Activated CD4-positive, alpha-beta T cell treated with anti-CD3 and anti-CD28 coated beads for 36 hours (primary cell): Measurements from ENCODE around the gene ATG9A. TPM values are rescaled to one million over a fixed set of nuclear protein-coding genes. Genes with fewer than 3 reads are reported as not detected.

ENCODE experiments used
- ATAC-seq: fragments of 200-7000 bp; cut with Tn5 transposase; one replicate; pipeline ENCODE4 v1.10.0; 2021; ENCODE audit warnings: mild to moderate bottlenecking, moderate library complexity
- CTCF ChIA-PET: fragments of 350-600 bp; sonication (Branson Sonifier 250); formaldehyde crosslinking; loops from one replicate; lab custom pipeline; 2021; ENCODE audit warnings: antibody characterized with exemption; lab: Charles Lee
- POLR2A ChIA-PET: fragments of 350-600 bp; sonication (Branson Sonifier 250); formaldehyde crosslinking; loops from one replicate; lab custom pipeline; 2021; ENCODE audit warnings: antibody characterized with exemption, inconsistent platforms; lab: Charles Lee
- DNase-seq: peaks from one replicate; pipeline ENCODE4 v3.0.0-alpha.2; 2020
- H3K27ac Mint-ChIP-seq: one replicate; pipeline ENCODE4 v1.8.0; 2021; ENCODE audit warnings: mixed read lengths
- H3K27me3 Mint-ChIP-seq: one replicate; pipeline ENCODE4 v1.8.0; 2021; ENCODE audit warnings: mixed read lengths
- H3K36me3 Mint-ChIP-seq: one replicate; pipeline ENCODE4 v1.8.0; 2021; ENCODE audit warnings: low read depth, mixed read lengths
- H3K4me1 Mint-ChIP-seq: one replicate; pipeline ENCODE4 v1.8.0; 2021; ENCODE audit warnings: mixed read lengths
- H3K4me3 Mint-ChIP-seq: one replicate; pipeline ENCODE4 v1.8.0; 2021; ENCODE audit warnings: mild to moderate bottlenecking, moderate library complexity, mixed read lengths
- H3K9me3 Mint-ChIP-seq: one replicate; pipeline ENCODE4 v1.8.0; 2021; ENCODE audit warnings: low read depth, mixed read lengths
- intact Hi-C, 2 experiments: fragments of 100-400 bp; cut with DNase I in 1 of 2; cut with micrococcal nuclease in 1 of 2; formaldehyde crosslinking; loops; one replicate each; pipeline versions ENCODE4 v1.14.2 to v1.15.1; 2022 to 2024; cut with DNase I, micrococcal nuclease
- total RNA-seq, 2 experiments: library from RNA; stranded (reverse); gene quantifications; one replicate each; pipeline ENCODE4 v1.2.3, GENCODE V29; 2021

Gene ATG9A
- total RNA-seq, 2 experiments from 2014 or later = 43.5 to 45.6 TPM

- H3K9me3 Mint-ChIP-seq = no peaks in the 10 kb centered on the region
- ChIA-PET CTCF (interaction anchor here (0.5 to 1.4 kb wide), 2 partner anchors 15 to 38 kb away, joined by 4 to 5 read pairs; partner anchors contain the start of gene CNPPD1), POLR2A (no interaction called here)
- peaks cover 32% of the 10 kb centered on the region for H3K36me3 Mint-ChIP-seq
- ATAC-seq (no peak), DNase-seq (no peak)
- H3K27ac Mint-ChIP-seq = no peak overlapping the region
- H3K4me3 Mint-ChIP-seq = no peak overlapping the region
- no peaks in the 10 kb centered on the region for H3K27me3 Mint-ChIP-seq
- peaks cover 30% of the 10 kb centered on the region for H3K4me1 Mint-ChIP-seq
- intact Hi-C loops = no loop called here
Observed at GRCh38 chr2:219214786-219215185, 14.7 kb downstream of the ATG9A start.

GRCh38 chr2:219214141-219214540 is 15.3 kb downstream of the ATG9A start:
- intact Hi-C loops = no loop called here
- ATAC-seq (no peak), DNase-seq (no peak)
- H3K4me1 Mint-ChIP-seq = peaks cover 30% of the 10 kb centered on the region
- POLR2A ChIA-PET = no interaction called here
- peak overlapping the region; percentile 24 for H3K27ac Mint-ChIP-seq
- peaks cover 28% of the 10 kb centered on the region for H3K36me3 Mint-ChIP-seq
- CTCF ChIA-PET = no interaction called here
- H3K4me3 Mint-ChIP-seq = no peak overlapping the region
- H3K9me3 Mint-ChIP-seq = no peaks in the 10 kb centered on the region
- H3K27me3 Mint-ChIP-seq = no peaks in the 10 kb centered on the region

GRCh38 chr2:219213486-219214071 is 15.9 kb downstream of the ATG9A start:
- ChIA-PET CTCF (interaction anchor here (0.6 to 0.8 kb wide), 4 partner anchors 24 to 82 kb away, joined by 3 read pairs; no protein-coding TSS in a partner anchor), POLR2A (no interaction called here)
- ATAC-seq (no peak), DNase-seq (no peak)
- Mint-ChIP-seq H3K27ac (no peak overlapping the region), H3K9me3 (no peaks in the 10 kb centered on the region), H3K27me3 (no peaks in the 10 kb centered on the region), H3K36me3 (peaks cover 29% of the 10 kb centered on the region), H3K4me1 (peaks cover 32% of the 10 kb centered on the region), H3K4me3 (no peak overlapping the region)
- intact Hi-C loops = no loop called here

- CTCF ChIA-PET = interaction anchor here (0.6 to 0.9 kb wide), 6 partner anchors 23 to 217 kb away, joined by 3 read pairs; partner anchors contain the start of genes GLB1L and STK16
- Mint-ChIP-seq H3K4me1 (peaks cover 36% of the 10 kb centered on the region), H3K27ac (no peak overlapping the region), H3K27me3 (no peaks in the 10 kb centered on the region), H3K4me3 (no peak overlapping the region), H3K36me3 (peaks cover 34% of the 10 kb centered on the region), H3K9me3 (no peaks in the 10 kb centered on the region)
- ATAC-seq (no peak), DNase-seq (no peak)
- POLR2A ChIA-PET = no interaction called here
- intact Hi-C loops = no loop called here
Observed at GRCh38 chr2:219213026-219213415, 16.4 kb downstream of the ATG9A start.

GRCh38 chr2:219210886-219211362 is 18.5 kb downstream of the ATG9A start:
- intact Hi-C loops = loop anchor here (1.0 kb wide), 2 partner anchors 40 to 51 kb away; partner anchors contain the start of gene NHEJ1 (in 2 of the 2)
- Mint-ChIP-seq H3K9me3 (no peaks in the 10 kb centered on the region), H3K27ac (no peak overlapping the region), H3K36me3 (peaks cover 39% of the 10 kb centered on the region), H3K27me3 (no peaks in the 10 kb centered on the region), H3K4me3 (no peak overlapping the region), H3K4me1 (peaks cover 37% of the 10 kb centered on the region)
- POLR2A ChIA-PET = no interaction called here
- ATAC-seq (no peak), DNase-seq (no peak)
- CTCF ChIA-PET = interaction anchor here (0.6 to 1.7 kb wide), 10 partner anchors 28 to 321 kb away, joined by 3 to 13 read pairs (median 4); partner anchors contain the start of genes CNPPD1, DNAJB2 and SLC23A3

- ChIA-PET CTCF (interaction anchor here (0.8 to 1.7 kb wide), 2 partner anchors 38 to 69 kb away, joined by 3 to 4 read pairs; partner anchors contain the start of gene DNAJB2), POLR2A (no interaction called here)
- Mint-ChIP-seq H3K36me3 (peaks cover 39% of the 10 kb centered on the region), H3K9me3 (no peaks in the 10 kb centered on the region), H3K4me3 (no peak overlapping the region), H3K4me1 (peaks cover 37% of the 10 kb centered on the region), H3K27me3 (no peaks in the 10 kb centered on the region), H3K27ac (peak overlapping the region; percentile 73)
- DNase-seq (no peak), ATAC-seq (no peak)
- intact Hi-C loops = no loop called here
Observed at GRCh38 chr2:219210196-219210885, 19.1 kb downstream of the ATG9A start.

- intact Hi-C loops = loop anchor here in 1 of 2 experiments (5.0 kb wide), 1 partner anchor 333 kb away; the partner anchor contains the start of genes CHPF and TMEM198
- ChIA-PET POLR2A (interaction anchor here (0.9 kb wide), 1 partner anchor 9 kb away, joined by 3 read pairs; the partner anchor contains the start of gene ABCB6), CTCF (interaction anchor here (0.8 to 1.2 kb wide), 5 partner anchors 14 to 55 kb away, joined by 3 to 6 read pairs (median 4); no protein-coding TSS in a partner anchor)
- Mint-ChIP-seq H3K36me3 (peaks cover 36% of the 10 kb centered on the region), H3K4me3 (no peak overlapping the region), H3K9me3 (peaks cover under 1% of the 10 kb centered on the region), H3K4me1 (peaks cover 37% of the 10 kb centered on the region), H3K27ac (peak overlapping the region; percentile 75), H3K27me3 (no peaks in the 10 kb centered on the region)
- no peak for ATAC-seq
- no peak for DNase-seq
Observed at GRCh38 chr2:219209236-219210195, 19.9 kb downstream of the ATG9A start.

- POLR2A ChIA-PET = no interaction called here
- peaks cover 30% of the 10 kb centered on the region for H3K36me3 Mint-ChIP-seq
- intact Hi-C loops = loop anchor here (1.0 to 5.0 kb wide), 9 partner anchors 9 to 801 kb away; partner anchors contain the start of genes CHPF (in 1 of the 2), CNOT9 (in 1 of the 2), DNAJB2 (in 1 of the 2) and DNPEP (in 1 of the 2)
- ATAC-seq (no peak), DNase-seq (no peak)
- no peaks in the 10 kb centered on the region for H3K27me3 Mint-ChIP-seq
- H3K4me3 Mint-ChIP-seq = peak overlapping the region; percentile 86
- H3K4me1 Mint-ChIP-seq = peaks cover 37% of the 10 kb centered on the region
- H3K9me3 Mint-ChIP-seq = peaks cover 3% of the 10 kb centered on the region
- CTCF ChIA-PET = interaction anchor here (0.6 to 1.3 kb wide), 8 partner anchors 14 to 477 kb away, joined by 3 to 5 read pairs (median 4); partner anchors contain the start of genes ANKZF1 and ATG9A
- H3K27ac Mint-ChIP-seq = peak overlapping the region; percentile 75
Observed at GRCh38 chr2:219207884-219208740, 21.3 kb downstream of the ATG9A start.

GRCh38 chr2:219207134-219207883 is 22.1 kb downstream of the ATG9A start:
- intact Hi-C loops = loop anchor here (1.0 to 5.0 kb wide), 9 partner anchors 10 to 801 kb away; partner anchors contain the start of genes CHPF (in 1 of the 2), CNOT9 (in 1 of the 2), DNAJB2 (in 1 of the 2) and DNPEP (in 1 of the 2)
- peaks cover 37% of the 10 kb centered on the region for H3K4me1 Mint-ChIP-seq
- ChIA-PET POLR2A (interaction anchor here (0.5 to 1.7 kb wide), 6 partner anchors 11 to 54 kb away, joined by 3 to 14 read pairs (median 7); partner anchors contain the start of genes ABCB6 and CNPPD1), CTCF (interaction anchor here (0.7 to 2.0 kb wide), 9 partner anchors 9 to 476 kb away, joined by 3 to 12 read pairs (median 5); partner anchors contain the start of genes CNPPD1 and NHEJ1)
- peaks cover 29% of the 10 kb centered on the region for H3K36me3 Mint-ChIP-seq
- H3K27ac Mint-ChIP-seq = peak overlapping the region; percentile 89
- DNase-seq (no peak), ATAC-seq (no peak)
- H3K4me3 Mint-ChIP-seq = peak overlapping the region; percentile 86
- H3K9me3 Mint-ChIP-seq = peaks cover 3% of the 10 kb centered on the region
- H3K27me3 Mint-ChIP-seq = no peaks in the 10 kb centered on the region
